HepG2 (cell line): ENCODE results near the gene MYORG. TPM values are rescaled to one million over a fixed set of nuclear protein-coding genes. Genes with fewer than 3 reads are reported as not detected.
A peak's percentile ranks its signal among the peaks of the same experiment; 100 is the strongest.

Experiments used
- ARNT ChIP-seq: fragments of 450-650 bp; IDR thresholded peaks from 2 replicates; pipeline ENCODE4 v1.6.1; 2017
- ATF3 ChIP-seq: sonication (generic); formaldehyde crosslinking; IDR thresholded peaks from 2 replicates; pipeline ENCODE4 v1.4.0; 2020; ENCODE audit warnings: missing genetic modification reagents
- BORCS8-MEF2B ChIP-seq: sonication (generic); formaldehyde crosslinking; IDR thresholded peaks from 2 replicates; pipeline ENCODE4 v1.8.0; 2022; ENCODE audit warnings: mild to moderate bottlenecking, missing genetic modification reagents
- FOXO1 ChIP-seq: sonication (generic); formaldehyde crosslinking; IDR thresholded peaks from 2 replicates; pipeline ENCODE4 v1.4.0; 2020; ENCODE audit warnings: missing genetic modification reagents
- GABPB1 ChIP-seq: IDR thresholded peaks from 2 replicates; pipeline ENCODE4 v1.6.1; 2016; ENCODE audit warnings: mild to moderate bottlenecking, missing genetic modification reagents, moderate library complexity, missing compliant biosample characterization
- GRHL1 ChIP-seq: sonication (generic); formaldehyde crosslinking; conservative IDR thresholded peaks from 2 replicates; pipeline ENCODE4 v1.8.0; 2022; ENCODE audit warnings: missing genetic modification reagents
- KLF11 ChIP-seq: IDR thresholded peaks from 2 replicates; pipeline ENCODE4 v1.6.1; 2016; ENCODE audit warnings: missing compliant biosample characterization
- MBD4 ChIP-seq: IDR thresholded peaks from 2 replicates; pipeline ENCODE4 v1.6.1; 2012; ENCODE audit warnings: low read length, inconsistent platforms, borderline replicate concordance
- MLX ChIP-seq: IDR thresholded peaks from 2 replicates; pipeline ENCODE4 v1.6.1; 2016
- NR2C2 ChIP-seq: sonication (generic); formaldehyde crosslinking; IDR thresholded peaks from 2 replicates; pipeline ENCODE4 v1.4.0; 2020; ENCODE audit warnings: missing genetic modification reagents, mild to moderate bottlenecking, moderate library complexity, borderline replicate concordance
- POLR2AphosphoS2 ChIP-seq: IDR thresholded peaks from 2 replicates; pipeline ENCODE4 v1.6.1; 2011; ENCODE audit warnings: low read depth, low read length, improper control_type of control experiment
- PRDM15 ChIP-seq: sonication (generic); formaldehyde crosslinking; IDR thresholded peaks from 2 replicates; pipeline ENCODE4 v1.4.0; 2020; ENCODE audit warnings: missing genetic modification reagents
- RFX5 ChIP-seq: IDR thresholded peaks from 2 replicates; pipeline ENCODE4 v1.6.1; 2011; ENCODE audit warnings: low read depth, low read length, improper control_type of control experiment
- RORA ChIP-seq: sonication (generic); formaldehyde crosslinking; IDR thresholded peaks from 2 replicates; pipeline ENCODE4 v1.5.0; 2020; ENCODE audit warnings: mild to moderate bottlenecking, missing genetic modification reagents, moderate library complexity
- SRSF4 ChIP-seq: fragments of 200-400 bp; formaldehyde crosslinking; IDR thresholded peaks from one replicate; pipeline ENCODE4 v1.6.1; 2018; ENCODE audit warnings: mild to moderate bottlenecking, low read depth, low read length, moderate library complexity; ENCODE audit not compliant: poor library complexity, severe bottlenecking
- TMF1 ChIP-seq: sonication (generic); formaldehyde crosslinking; IDR thresholded peaks from 2 replicates; pipeline ENCODE4 v1.8.1; 2022; ENCODE audit warnings: low read depth, missing genetic modification reagents
- ZBTB7A ChIP-seq: sonication (generic); formaldehyde crosslinking; IDR thresholded peaks from 2 replicates; pipeline ENCODE4 v1.8.0; 2022; ENCODE audit warnings: mild to moderate bottlenecking, missing genetic modification reagents
- ZBTB8A ChIP-seq: sonication (generic); formaldehyde crosslinking; IDR thresholded peaks from 2 replicates; pipeline ENCODE4 v1.4.0; 2020; ENCODE audit warnings: mild to moderate bottlenecking, low read depth, missing genetic modification reagents, borderline replicate concordance
- ZFP36 ChIP-seq: fragments of 150-350 bp; IDR thresholded peaks from 2 replicates; pipeline ENCODE4 v1.6.1; 2018; ENCODE audit warnings: borderline replicate concordance, low read length, low read depth; ENCODE audit not compliant: partially characterized antibody
- ZMAT3 ChIP-seq: sonication (generic); formaldehyde crosslinking; conservative IDR thresholded peaks from 2 replicates; pipeline ENCODE4 v1.7.0; 2021; ENCODE audit warnings: missing genetic modification reagents
- ZNF207 ChIP-seq: fragments of 450-650 bp; IDR thresholded peaks from 2 replicates; pipeline ENCODE4 v1.6.1; 2016; ENCODE audit warnings: antibody characterized with exemption, borderline replicate concordance
- ZNF503 ChIP-seq: sonication (generic); formaldehyde crosslinking; IDR thresholded peaks from 2 replicates; pipeline ENCODE4 v1.4.0; 2020; ENCODE audit warnings: missing genetic modification reagents
- ZNF777 ChIP-seq: sonication (generic); formaldehyde crosslinking; IDR thresholded peaks from 2 replicates; pipeline ENCODE4 v1.4.0; 2020; ENCODE audit warnings: missing genetic modification reagents
- polyA plus RNA-seq, 8 experiments: library from polyadenylated mRNA; depleted of rRNA in 3 of 8; stranded (reverse) in 7 of 8; unstranded in 1 of 8; fragments of >200 nt; fragmentation: Illumina TruSeq in 4 of 8; extraction: Trizol in 4 of 8; gene quantifications; 2 replicates each; pipeline versions ENCODE4 v1.2.1 to v1.2.3, GENCODE V29; 2011 to 2016; ENCODE audit warnings: low read depth in 4 of 8, missing spikeins in 1 of 8, mixed read lengths in 1 of 8; ENCODE audit not compliant: insufficient read depth in 1 of 8
- total RNA-seq, 5 experiments: library from RNA; depleted of rRNA; stranded (reverse); fragments of >200 nt; fragmentation: Illumina TruSeq; extraction: Trizol; gene quantifications; 2 replicates each; pipeline ENCODE4 v1.2.3, GENCODE V29; 2016; ENCODE audit warnings: low read depth in 1 of 5

MYORG gene
- total and polyA plus RNA-seq, 2 of the 13 experiments (the other 11 are each of a cell fraction or from before 2014, with no cell fraction given): 11.1 to 22.4 TPM

- TF ChIP-seq ZNF503 (CRISPR knock-in tag) (peak; percentile 51; the same call in 1 of the 2 replicates), RFX5 (no peak), ZBTB8A (CRISPR knock-in tag) (peak; percentile 99), ZFP36 (no peak), TMF1 (CRISPR knock-in tag) (no peak; the same call in 1 of the 2 replicates), NR2C2 (CRISPR knock-in tag) (peak; percentile 92), POLR2AphosphoS2 (no peak), RORA (no peak), ARNT (no peak), KLF11 (CRISPR knock-in tag) (no peak), ZNF777 (CRISPR knock-in tag) (no peak), FOXO1 (CRISPR knock-in tag) (peak; percentile 10; the same call in 1 of the 2 replicates), MBD4 (no peak), GRHL1 (CRISPR knock-in tag) (no peak), BORCS8-MEF2B (CRISPR knock-in tag) (peak; percentile 45), SRSF4 (no peak), GABPB1 (CRISPR knock-in tag) (peak; percentile 90), ZMAT3 (CRISPR knock-in tag) (no peak; the same call in 1 of the 2 replicates), ZBTB7A (CRISPR knock-in tag) (no peak), ZNF207 (no peak), ATF3 (CRISPR knock-in tag) (no peak), MLX (CRISPR knock-in tag) (no peak), PRDM15 (CRISPR knock-in tag) (no peak)
These were observed at the start of gene MYORG (continued) for GRCh38 chr9:34376596-34377403.
